SJSA1 (cell line): ENCODE results near the gene CSNK1G1. TPM values are rescaled to one million over a fixed set of nuclear protein-coding genes. Genes with fewer than 3 reads are reported as not detected.
"Not testable (repeated sequence)": the region's sequence is repeated elsewhere in the genome, so short reads cannot be mapped to it uniquely, and the experiment has no call there.

Experiments
- DNase-seq, 2 experiments: peaks; one replicate each; pipeline ENCODE4 v3.0.0-alpha.2; 2015 to 2020; ENCODE audit warnings: low spot score in 2 of 2, low read depth in 1 of 2
- H3K27ac ChIP-seq: fragments of 250-450 bp; sonication (Bioruptor Pico); 2 replicates; pipeline ENCODE4 v1.5.1; 2020; ENCODE audit warnings: mild to moderate bottlenecking, moderate library complexity
- H3K27me3 ChIP-seq: fragments of 250-450 bp; sonication (Bioruptor Pico); replicated peaks from 2 replicates; pipeline ENCODE4 v1.5.1; 2020; ENCODE audit warnings: mild to moderate bottlenecking, moderate library complexity
- H3K36me3 ChIP-seq: fragments of 250-450 bp; sonication (Bioruptor Pico); 2 replicates; pipeline ENCODE4 v1.5.1; 2020; ENCODE audit warnings: mild to moderate bottlenecking
- H3K4me1 ChIP-seq: fragments of 250-450 bp; sonication (Bioruptor Pico); replicated peaks from 2 replicates; pipeline ENCODE4 v1.6.1; 2021; ENCODE audit warnings: mild to moderate bottlenecking
- H3K4me3 ChIP-seq: fragments of 250-450 bp; sonication (Bioruptor Pico); 2 replicates; pipeline ENCODE4 v1.5.1; 2020; ENCODE audit warnings: mild to moderate bottlenecking
- H3K9me3 ChIP-seq: fragments of 250-450 bp; sonication (Bioruptor Pico); replicated peaks from 2 replicates; pipeline ENCODE4 v1.5.1; 2020; ENCODE audit warnings: mild to moderate bottlenecking
- total RNA-seq: library from RNA; depleted of rRNA; stranded (reverse); fragments of >200 nt; shearing (Covaris generic); gene quantifications from 2 replicates; pipeline ENCODE4 v1.2.3, GENCODE V29; 2014

Gene CSNK1G1
- total RNA-seq, 1 experiment from 2014 or later = 14.2 TPM

GRCh38 chr15:64289550-64289949 is 66.4 kb downstream of the CSNK1G1 start:
- Histone ChIP-seq H3K4me1 (peaks cover 5% of the 10 kb centered on the region), H3K27me3 (no peaks in the 10 kb centered on the region), H3K4me3 (no peak overlapping the region), H3K36me3 (no peaks in the 10 kb centered on the region), H3K9me3 (no peaks in the 10 kb centered on the region), H3K27ac (no peak overlapping the region)
- DNase-seq = no peak

- Histone ChIP-seq H3K4me3 (no peak overlapping the region), H3K9me3 (no peaks in the 10 kb centered on the region), H3K27me3 (no peaks in the 10 kb centered on the region), H3K36me3 (no peaks in the 10 kb centered on the region), H3K4me1 (peaks cover 7% of the 10 kb centered on the region), H3K27ac (no peak overlapping the region)
- no peak for DNase-seq
Measured at GRCh38 chr15:64288999-64289398, 67.0 kb downstream of the CSNK1G1 start.

- Histone ChIP-seq H3K27ac (no peak overlapping the region), H3K4me1 (peaks cover 10% of the 10 kb centered on the region), H3K9me3 (no peaks in the 10 kb centered on the region), H3K4me3 (no peak overlapping the region), H3K27me3 (no peaks in the 10 kb centered on the region), H3K36me3 (no peaks in the 10 kb centered on the region)
- DNase-seq = peak in 1 of 2 experiments; percentile 25
Measured at GRCh38 chr15:64288577-64288976, 67.4 kb downstream of the CSNK1G1 start.

DNA sequence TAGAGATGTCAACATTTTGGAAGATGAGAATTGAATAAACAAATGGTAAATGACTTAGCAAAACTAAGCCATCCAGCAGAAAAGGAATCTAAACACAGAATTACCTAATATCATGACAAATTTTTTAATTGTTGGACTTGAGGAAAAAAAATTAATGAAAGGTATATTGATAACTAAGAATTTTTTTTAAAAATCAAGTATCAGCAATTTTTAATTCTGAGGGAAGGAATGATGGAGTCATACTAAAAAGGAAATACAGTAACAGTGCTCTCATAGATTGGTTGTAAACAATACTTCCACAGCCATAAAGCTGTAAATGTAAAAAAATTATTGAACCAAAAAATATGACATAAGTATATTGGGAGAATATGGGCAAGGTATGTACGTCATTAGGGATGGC is 68.0 kb downstream of the CSNK1G1 start:
- Histone ChIP-seq H3K27me3 (no peaks in the 10 kb centered on the region), H3K27ac (no peak overlapping the region), H3K36me3 (no peaks in the 10 kb centered on the region), H3K4me1 (peaks cover 10% of the 10 kb centered on the region), H3K9me3 (no peaks in the 10 kb centered on the region), H3K4me3 (no peak overlapping the region)
- DNase-seq = no peak

- H3K36me3 ChIP-seq = no peaks in the 10 kb centered on the region
- DNase-seq = no peak
- no peaks in the 10 kb centered on the region for H3K9me3 ChIP-seq
- no peak overlapping the region for H3K27ac ChIP-seq
- no peaks in the 10 kb centered on the region for H3K27me3 ChIP-seq
- peaks cover 16% of the 10 kb centered on the region for H3K4me1 ChIP-seq
- H3K4me3 ChIP-seq = no peak overlapping the region
Measured at GRCh38 chr15:64286473-64286872, 69.5 kb downstream of the CSNK1G1 start.

- DNase-seq = no peak
- Histone ChIP-seq H3K27me3 (no peaks in the 10 kb centered on the region), H3K36me3 (no peaks in the 10 kb centered on the region), H3K27ac (no peak overlapping the region), H3K4me3 (no peak overlapping the region), H3K9me3 (no peaks in the 10 kb centered on the region), H3K4me1 (peaks cover 16% of the 10 kb centered on the region)
Measured at GRCh38 chr15:64285871-64286270, 70.1 kb downstream of the CSNK1G1 start.

- no peaks in the 10 kb centered on the region for H3K36me3 ChIP-seq
- no peaks in the 10 kb centered on the region for H3K9me3 ChIP-seq
- peaks cover 16% of the 10 kb centered on the region for H3K4me1 ChIP-seq
- H3K4me3 ChIP-seq = no peak overlapping the region
- no peak for DNase-seq
- no peak overlapping the region for H3K27ac ChIP-seq
- no peaks in the 10 kb centered on the region for H3K27me3 ChIP-seq
Measured at GRCh38 chr15:64285150-64285549, 70.8 kb downstream of the CSNK1G1 start.

- DNase-seq = peak in 1 of 2 experiments; percentile 22
- Histone ChIP-seq H3K36me3 (no peaks in the 10 kb centered on the region), H3K4me1 (peaks cover 16% of the 10 kb centered on the region), H3K27ac (no peak overlapping the region), H3K27me3 (no peaks in the 10 kb centered on the region), H3K4me3 (no peak overlapping the region), H3K9me3 (no peaks in the 10 kb centered on the region)
Measured at GRCh38 chr15:64284042-64284441, 71.9 kb downstream of the CSNK1G1 start.

- DNase-seq = no peak
Measured at GRCh38 chr15:64282701-64283100, 73.3 kb downstream of the CSNK1G1 start.

DNA sequence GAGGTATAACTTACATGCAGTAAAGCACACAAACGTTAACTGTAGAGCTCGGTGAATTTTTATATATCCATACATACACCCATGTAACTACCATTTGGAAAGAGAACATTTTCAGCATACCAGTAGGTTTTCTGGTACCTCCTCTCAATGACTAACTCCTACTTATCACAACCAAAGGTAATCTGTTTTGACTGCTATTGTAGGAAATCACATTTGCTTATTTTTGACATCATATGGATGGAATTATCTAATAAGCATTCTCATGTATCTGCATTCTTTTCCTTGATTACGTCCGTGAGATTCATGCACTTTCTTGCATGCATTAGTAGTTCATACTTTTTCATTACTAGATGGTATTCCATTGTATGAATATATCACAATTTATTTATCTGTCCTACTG is 76.8 kb downstream of the CSNK1G1 start:
- H3K27ac ChIP-seq = no peak overlapping the region
- H3K36me3 ChIP-seq = no peaks in the 10 kb centered on the region
- H3K4me3 ChIP-seq = no peak overlapping the region
- peaks cover 10% of the 10 kb centered on the region for H3K4me1 ChIP-seq
- H3K27me3 ChIP-seq = no peaks in the 10 kb centered on the region
- H3K9me3 ChIP-seq = no peaks in the 10 kb centered on the region
- DNase-seq = no peak

More at GRCh38 chr15:64282701-64283100, 73.3 kb downstream of the CSNK1G1 start:
- H3K36me3 ChIP-seq = no peaks in the 10 kb centered on the region
- no peak overlapping the region for H3K4me3 ChIP-seq
- no peak overlapping the region for H3K27ac ChIP-seq
- H3K9me3 ChIP-seq = no peaks in the 10 kb centered on the region
- no peaks in the 10 kb centered on the region for H3K27me3 ChIP-seq
- H3K4me1 ChIP-seq = peaks cover 11% of the 10 kb centered on the region

DNA sequence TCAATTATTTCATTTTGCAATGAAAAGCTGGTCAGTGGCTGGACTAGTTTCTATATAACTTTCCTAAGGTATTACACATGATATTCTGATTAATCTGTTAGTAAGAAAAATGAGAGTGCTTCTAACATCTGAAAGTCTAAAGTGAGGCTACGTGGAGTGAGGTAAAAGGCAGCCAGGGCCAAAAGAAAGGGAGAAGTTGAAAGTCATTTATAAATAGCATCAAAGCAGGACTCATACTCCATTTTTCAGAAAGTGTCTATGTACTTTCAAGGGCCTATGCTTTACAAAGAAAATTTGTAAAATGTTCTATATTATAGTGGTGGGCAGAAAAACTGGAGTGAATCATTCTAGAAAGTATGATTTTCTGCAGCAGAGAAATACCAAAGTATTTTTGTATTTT is 80.0 kb downstream of the CSNK1G1 start:
- no peaks in the 10 kb centered on the region for H3K36me3 ChIP-seq
- no peaks in the 10 kb centered on the region for H3K27me3 ChIP-seq
- no peaks in the 10 kb centered on the region for H3K9me3 ChIP-seq
- no peak overlapping the region for H3K4me3 ChIP-seq
- no peak for DNase-seq
- no peak overlapping the region for H3K27ac ChIP-seq
- no peaks in the 10 kb centered on the region for H3K4me1 ChIP-seq

DNA sequence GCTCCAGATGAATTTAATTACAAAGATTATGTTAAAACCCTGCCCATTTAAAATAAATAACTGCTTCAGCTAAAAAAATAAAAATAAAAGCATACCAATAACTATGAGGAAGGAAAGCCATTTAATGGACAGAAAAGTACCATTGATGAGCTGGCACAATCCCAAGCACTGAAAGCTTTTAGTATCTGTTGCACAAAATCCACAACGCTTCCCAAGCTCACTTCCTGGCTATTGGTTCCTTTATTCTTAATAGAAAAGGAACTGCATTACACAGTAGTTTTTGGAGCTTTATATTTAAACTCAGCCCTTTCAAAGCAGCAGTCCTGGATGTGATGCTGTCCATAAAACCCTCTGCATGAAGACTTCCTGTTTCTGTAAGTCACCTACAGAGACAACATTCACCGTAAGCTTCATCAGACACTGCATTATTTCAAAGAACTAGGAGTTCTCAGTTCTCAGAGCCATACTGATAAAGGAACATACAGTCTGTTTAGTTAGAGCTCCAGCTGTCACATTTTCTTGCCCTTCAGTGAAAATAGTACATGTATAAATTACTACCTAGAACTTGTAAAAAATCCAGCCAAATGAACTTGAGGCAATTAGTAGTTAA is 81.5 kb downstream of the CSNK1G1 start:
- H3K27me3 ChIP-seq = no peaks in the 10 kb centered on the region
- no peak overlapping the region for H3K27ac ChIP-seq
- H3K4me1 ChIP-seq = no peaks in the 10 kb centered on the region
- H3K4me3 ChIP-seq = no peak overlapping the region
- H3K36me3 ChIP-seq = no peaks in the 10 kb centered on the region
- no peak for DNase-seq
- H3K9me3 ChIP-seq = no peaks in the 10 kb centered on the region

DNA sequence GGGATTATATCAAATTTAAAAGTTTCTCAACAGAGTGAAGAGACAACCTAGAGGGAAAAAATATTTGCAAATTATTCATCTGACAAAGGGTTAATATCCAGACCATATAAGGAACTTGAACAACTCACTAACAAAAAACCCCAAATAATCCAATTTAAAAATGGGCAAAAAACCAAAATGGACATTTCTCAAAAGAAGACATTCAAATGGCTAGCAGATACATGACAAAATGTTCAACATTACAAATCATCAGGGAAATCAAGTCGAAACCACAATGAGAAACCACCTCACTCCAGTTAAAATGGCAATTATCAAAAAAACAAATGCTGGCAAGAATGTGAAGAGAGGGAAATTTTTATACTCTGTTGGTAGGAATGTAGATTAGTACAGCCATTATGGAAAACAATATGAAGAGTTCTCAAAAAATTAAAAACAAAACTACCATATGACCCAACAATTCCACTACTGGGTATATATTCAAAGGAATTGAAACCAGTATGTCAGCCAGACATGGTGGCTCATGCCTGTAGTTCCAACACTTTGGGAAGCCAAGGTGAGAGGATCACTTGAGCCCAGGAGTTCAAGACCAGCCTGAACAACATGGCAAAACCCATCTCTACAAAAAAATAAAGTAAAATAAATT is 88.5 kb downstream of the CSNK1G1 start:
- DNase-seq = no peak
- Histone ChIP-seq H3K9me3 (no peaks in the 10 kb centered on the region), H3K27ac (no peak overlapping the region)

GRCh38 chr15:64265188-64265587 is 90.8 kb downstream of the CSNK1G1 start:
- H3K4me1 ChIP-seq, H3K9me3 ChIP-seq, H3K36me3 ChIP-seq, H3K27ac ChIP-seq, H3K27me3 ChIP-seq, DNase-seq, H3K4me3 ChIP-seq: not testable (repeated sequence)

More for the DNA sequence above, 88.5 kb downstream of the CSNK1G1 start:
- H3K36me3 ChIP-seq = no peaks in the 10 kb centered on the region
- H3K4me3 ChIP-seq = no peak overlapping the region
- H3K27me3 ChIP-seq = no peaks in the 10 kb centered on the region
- H3K4me1 ChIP-seq = no peaks in the 10 kb centered on the region

GRCh38 chr15:64264502-64264901 is 91.5 kb downstream of the CSNK1G1 start:
- DNase-seq = no peak
- Histone ChIP-seq H3K27ac (no peak overlapping the region), H3K4me3 (no peak overlapping the region), H3K36me3 (no peaks in the 10 kb centered on the region), H3K9me3 (no peaks in the 10 kb centered on the region), H3K27me3 (no peaks in the 10 kb centered on the region), H3K4me1 (no peaks in the 10 kb centered on the region)
